Measurements from ENCODE around the gene PLEKHB1. TPM values are rescaled to one million over a fixed set of nuclear protein-coding genes. Genes with fewer than 3 reads are reported as not detected.

PLEKHB1 gene
- total and polyA plus RNA-seq, 12 donors: 1.3 to 11.2 (median 2.6) TPM

- H3K4me3 ChIP-seq: peak overlapping the region in 3 of 4 donors; percentile 12 to 98 (median 77)
- 32 to 39% (median 34%) methylated on average over 20 of the region's 20 CpGs for WGBS, 4 donors
- H3K4me1 ChIP-seq (replicated peaks in 1 of 2): peaks cover 4 to 10% of the 10 kb centered on the region in 2 donors
- H3K27ac ChIP-seq: peak overlapping the region; percentile 24 to 90 (median 62)
- DNase-seq: no peak
- intact Hi-C loops (cut with DNase I): no loop called here
- H3K27me3 ChIP-seq: no peaks in the 10 kb centered on the region
- no peaks in the 10 kb centered on the region for H3K36me3 ChIP-seq (replicated peaks in 1 of 2)
- no peaks in the 10 kb centered on the region for H3K9me3 ChIP-seq (replicated peaks in 1 of 3)
- no peak for TF ChIP-seq POLR2A (IDR thresholded peaks at IDR 0.05)
- TF ChIP-seq, protein P1, sequence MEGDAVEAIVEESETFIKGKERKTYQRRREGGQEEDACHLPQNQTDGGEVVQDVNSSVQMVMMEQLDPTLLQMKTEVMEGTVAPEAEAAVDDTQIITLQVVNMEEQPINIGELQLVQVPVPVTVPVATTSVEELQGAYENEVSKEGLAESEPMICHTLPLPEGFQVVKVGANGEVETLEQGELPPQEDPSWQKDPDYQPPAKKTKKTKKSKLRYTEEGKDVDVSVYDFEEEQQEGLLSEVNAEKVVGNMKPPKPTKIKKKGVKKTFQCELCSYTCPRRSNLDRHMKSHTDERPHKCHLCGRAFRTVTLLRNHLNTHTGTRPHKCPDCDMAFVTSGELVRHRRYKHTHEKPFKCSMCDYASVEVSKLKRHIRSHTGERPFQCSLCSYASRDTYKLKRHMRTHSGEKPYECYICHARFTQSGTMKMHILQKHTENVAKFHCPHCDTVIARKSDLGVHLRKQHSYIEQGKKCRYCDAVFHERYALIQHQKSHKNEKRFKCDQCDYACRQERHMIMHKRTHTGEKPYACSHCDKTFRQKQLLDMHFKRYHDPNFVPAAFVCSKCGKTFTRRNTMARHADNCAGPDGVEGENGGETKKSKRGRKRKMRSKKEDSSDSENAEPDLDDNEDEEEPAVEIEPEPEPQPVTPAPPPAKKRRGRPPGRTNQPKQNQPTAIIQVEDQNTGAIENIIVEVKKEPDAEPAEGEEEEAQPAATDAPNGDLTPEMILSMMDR (IDR thresholded peaks at IDR 0.05): no peak
These were observed 47.5 kb upstream of the PLEKHB1 start for GRCh38 chr11:73598719-73599379.

GRCh38 chr11:73612601-73613140, 33.7 kb upstream of the PLEKHB1 start:
- Histone ChIP-seq H3K27me3 (no peaks in the 10 kb centered on the region), H3K27ac (no peak overlapping the region), H3K4me3 (no peak overlapping the region), H3K9me3 (replicated peaks in 1 of 3) (no peaks in the 10 kb centered on the region), H3K4me1 (replicated peaks in 1 of 2) (no peaks in the 10 kb centered on the region), H3K36me3 (replicated peaks in 1 of 2) (no peaks in the 10 kb centered on the region)
- TF ChIP-seq POLR2A (IDR thresholded peaks at IDR 0.05): no peak
- TF ChIP-seq, protein P1 (IDR thresholded peaks at IDR 0.05): no peak
- 79 to 84% (median 81%) methylated on average over 5 of the region's 5 CpGs for WGBS, 4 donors
- no peak for DNase-seq
- intact Hi-C loops (cut with DNase I): no loop called here

DNA sequence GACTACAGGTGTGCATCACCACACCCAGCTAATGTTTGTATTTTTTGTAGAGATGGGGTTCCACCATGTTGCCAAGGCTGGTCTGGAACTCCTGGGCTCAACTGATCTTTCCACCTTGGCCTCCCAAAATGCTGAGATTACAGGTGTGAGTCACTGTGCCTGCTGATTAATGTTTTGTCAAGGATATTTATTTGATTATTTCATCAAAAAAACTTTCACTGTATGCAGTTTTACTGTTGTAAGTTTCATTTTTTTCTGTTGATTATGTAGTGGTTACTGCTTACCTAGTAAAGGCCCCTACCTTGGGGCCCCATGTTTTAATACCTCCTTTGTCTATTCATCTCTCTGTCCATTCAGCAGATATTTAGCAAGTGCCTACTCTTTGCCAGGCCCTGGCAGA, 31.8 kb upstream of the PLEKHB1 start:
- Histone ChIP-seq H3K4me1 (replicated peaks in 1 of 2) (no peaks in the 10 kb centered on the region), H3K36me3 (replicated peaks in 1 of 2) (no peaks in the 10 kb centered on the region), H3K9me3 (replicated peaks in 1 of 3) (no peaks in the 10 kb centered on the region), H3K27ac (no peak overlapping the region), H3K27me3 (no peaks in the 10 kb centered on the region), H3K4me3 (no peak overlapping the region)
- no peak for DNase-seq
- intact Hi-C loops (cut with DNase I): no loop called here
- no peak for TF ChIP-seq POLR2A (IDR thresholded peaks at IDR 0.05)
- TF ChIP-seq, protein P1 (IDR thresholded peaks at IDR 0.05): no peak

GRCh38 chr11:73622926-73623593, 23.3 kb upstream of the PLEKHB1 start:
- Histone ChIP-seq H3K4me3 (no peak overlapping the region), H3K9me3 (replicated peaks in 1 of 3) (no peaks in the 10 kb centered on the region), H3K27ac (peak overlapping the region in 2 of 5 donors; percentile 38 to 80), H3K4me1 (replicated peaks in 1 of 2) (peaks cover 0 to 4% of the 10 kb centered on the region in 2 donors), H3K27me3 (peaks cover 11% of the 10 kb centered on the region), H3K36me3 (replicated peaks in 1 of 2) (no peaks in the 10 kb centered on the region)
- 53 to 58% (median 54%) methylated on average over 4 of the region's 4 CpGs for WGBS, 4 donors
- TF ChIP-seq, protein P1 (IDR thresholded peaks at IDR 0.05): no peak
- no peak for TF ChIP-seq POLR2A (IDR thresholded peaks at IDR 0.05)
- no peak for DNase-seq
- intact Hi-C loops (cut with DNase I): no loop called here

All from adrenal gland (tissue), 12 donors.